HG03280 (cell line): Measurements from ENCODE around the gene CHRM2.
"Not testable (repeated sequence)": the region's sequence is repeated elsewhere in the genome, so short reads cannot be mapped to it uniquely, and the experiment has no call there.

Experiments used
- ATAC-seq: cut with Tn5 transposase; IDR thresholded peaks from one replicate; pipeline ENCODE4 v1.9.1; 2021; ENCODE audit warnings: mild to moderate bottlenecking, moderate library complexity; ENCODE audit not compliant: unreplicated experiment

CHRM2 gene

DNA sequence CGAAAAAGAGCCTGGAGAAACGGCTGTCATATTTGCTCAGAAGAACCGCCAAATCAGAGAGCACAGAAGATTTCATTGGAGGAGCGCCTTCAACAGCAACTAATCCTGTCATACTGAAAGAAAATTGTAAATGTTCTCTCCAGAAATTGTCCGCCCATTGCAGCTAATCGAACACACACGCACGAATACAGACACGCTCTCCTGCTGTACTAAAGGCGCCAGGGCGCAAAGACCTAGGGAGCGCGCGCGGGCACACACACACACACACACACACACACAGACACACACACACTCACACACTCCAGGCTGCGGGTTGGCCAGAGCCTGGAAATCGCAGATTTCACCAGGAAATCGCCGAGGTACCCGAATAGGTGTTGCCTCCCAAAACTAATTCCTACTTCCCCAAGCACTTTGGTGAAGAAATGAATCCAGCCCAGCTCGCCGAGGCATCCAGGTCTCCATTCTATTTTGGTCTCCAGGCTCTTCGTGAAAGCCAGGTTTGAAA, at the start of gene CHRM2:
Gene CHRM2 (plus strand): TSS at position 157 of the 505 bp plus-strand sequence. CDS start 146,214 bp downstream, outside the sequence.
- no peak for ATAC-seq

DNA sequence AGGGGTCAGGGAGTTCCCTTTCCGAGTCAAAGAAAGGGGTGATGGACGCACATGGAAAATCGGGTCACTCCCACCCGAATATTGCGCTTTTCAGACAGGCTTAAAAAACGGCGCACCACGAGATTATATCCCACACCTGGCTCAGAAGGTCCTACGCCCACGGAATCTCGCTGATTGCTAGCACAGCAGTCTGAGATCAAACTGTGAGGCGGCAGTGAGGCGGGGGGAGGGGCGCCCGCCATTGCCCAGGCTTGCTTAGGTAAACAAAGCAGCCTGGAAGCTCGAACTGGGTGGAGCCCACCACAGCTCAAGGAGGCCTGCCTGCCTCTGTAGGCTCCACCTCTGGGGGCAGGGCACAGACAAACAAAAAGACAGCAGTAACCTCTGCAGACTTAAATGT, 37.1 kb upstream of the CHRM2 start:
- ATAC-seq, result not testable (repeated sequence)

DNA sequence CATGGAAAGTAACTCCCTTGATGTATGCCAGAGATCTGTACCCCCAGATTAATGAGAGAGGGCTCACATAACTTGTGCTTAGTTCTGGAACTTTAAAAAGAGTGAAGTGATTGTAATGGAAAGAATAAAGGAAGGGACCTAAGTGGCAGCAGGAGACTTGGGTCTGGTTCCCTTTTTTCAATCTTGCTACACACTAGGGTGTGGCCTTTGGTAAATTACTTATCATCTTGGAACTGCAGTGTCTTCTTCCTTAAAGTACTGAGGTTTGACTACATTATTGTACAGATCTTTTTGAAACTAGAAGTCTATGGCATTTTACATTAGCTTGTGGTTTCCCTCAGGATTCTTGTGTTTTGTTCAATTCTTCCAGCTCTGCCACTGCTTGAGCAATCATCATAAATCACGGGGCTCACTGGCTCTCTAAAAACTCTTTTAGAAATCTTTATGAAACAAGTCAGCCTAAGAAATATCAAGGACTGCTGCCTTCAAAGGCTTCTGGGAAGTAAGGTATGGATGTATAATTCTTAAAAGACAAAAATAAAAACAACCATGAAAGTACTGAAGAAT, 22.5 kb upstream of the CHRM2 start:
- ATAC-seq, result no peak

DNA sequence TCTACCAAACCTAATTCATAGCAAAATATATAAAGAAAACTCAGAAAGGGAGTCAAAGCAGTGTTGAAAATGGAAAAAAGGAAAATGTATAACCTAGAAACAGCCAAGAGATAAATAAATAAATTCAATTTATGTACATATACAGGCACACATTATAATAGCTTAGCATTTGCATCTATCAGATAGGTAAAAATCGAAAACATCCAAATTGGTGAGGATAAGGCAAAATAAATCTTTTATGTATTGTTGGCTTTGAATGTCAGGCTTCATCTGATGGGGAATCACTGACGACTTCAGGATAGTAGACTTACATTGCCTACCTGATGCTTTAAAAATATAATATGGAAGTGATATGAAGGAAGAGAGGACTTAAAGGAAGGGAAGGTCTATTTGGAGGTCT, 20.6 kb upstream of the CHRM2 start:
- no peak for ATAC-seq

DNA sequence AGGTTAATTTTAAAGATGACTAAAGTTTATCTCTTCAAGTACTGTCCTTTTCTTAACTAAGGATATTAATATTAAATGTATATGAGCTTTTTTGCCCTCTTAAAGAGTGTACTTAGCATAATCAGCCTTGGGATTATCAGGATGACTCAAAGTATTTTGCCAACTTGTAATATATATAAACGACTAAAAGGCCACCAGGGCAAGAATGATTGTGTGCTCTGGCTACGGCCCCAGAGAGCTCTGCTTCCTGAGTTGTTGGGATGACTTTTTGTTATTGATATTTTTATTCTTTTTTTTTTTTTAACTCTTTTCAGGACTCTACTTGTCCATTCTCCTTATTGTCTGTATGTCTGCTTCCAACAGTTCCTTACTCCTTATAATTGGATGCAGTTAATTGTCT, 14.8 kb upstream of the CHRM2 start:
- ATAC-seq, result no peak

DNA sequence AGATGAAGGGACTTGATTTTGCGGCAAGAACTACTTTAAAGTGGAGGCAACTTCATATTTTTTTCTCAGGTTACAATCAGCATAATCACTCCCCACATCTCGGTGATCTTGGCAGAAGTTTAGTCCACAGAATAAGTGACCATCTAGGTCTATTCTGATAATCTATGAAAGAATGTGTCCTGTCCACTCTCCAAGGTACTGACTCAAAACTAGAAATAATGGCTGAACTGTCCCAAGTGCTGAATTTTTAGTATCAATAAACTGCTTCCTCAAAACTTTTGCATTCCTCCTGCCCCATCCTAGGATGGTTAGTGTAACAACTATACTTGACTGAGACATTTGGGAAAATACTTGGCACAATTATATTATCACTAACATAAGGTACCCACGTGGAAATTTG, 10.9 kb upstream of the CHRM2 start:
- ATAC-seq, result no peak

DNA sequence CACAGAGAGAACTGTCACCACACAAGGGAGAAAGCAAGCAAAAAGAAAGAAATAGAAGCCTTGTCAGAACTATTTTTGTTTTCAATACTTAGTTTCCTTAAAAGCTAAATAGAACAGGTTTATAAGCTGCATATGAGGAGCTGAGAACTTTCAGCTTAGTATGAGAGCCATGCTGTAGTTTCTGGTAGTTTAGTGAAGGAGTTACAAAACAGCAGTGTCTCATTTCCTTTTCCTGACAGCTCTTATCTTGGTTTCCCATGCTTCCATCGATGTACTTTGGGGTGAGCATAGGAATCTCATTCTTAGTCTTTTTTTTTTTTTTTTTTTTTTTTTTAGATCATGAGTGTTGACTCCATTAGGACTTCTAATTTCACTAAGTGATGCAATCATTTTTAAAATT, 8.6 kb upstream of the CHRM2 start:
- no peak for ATAC-seq

DNA sequence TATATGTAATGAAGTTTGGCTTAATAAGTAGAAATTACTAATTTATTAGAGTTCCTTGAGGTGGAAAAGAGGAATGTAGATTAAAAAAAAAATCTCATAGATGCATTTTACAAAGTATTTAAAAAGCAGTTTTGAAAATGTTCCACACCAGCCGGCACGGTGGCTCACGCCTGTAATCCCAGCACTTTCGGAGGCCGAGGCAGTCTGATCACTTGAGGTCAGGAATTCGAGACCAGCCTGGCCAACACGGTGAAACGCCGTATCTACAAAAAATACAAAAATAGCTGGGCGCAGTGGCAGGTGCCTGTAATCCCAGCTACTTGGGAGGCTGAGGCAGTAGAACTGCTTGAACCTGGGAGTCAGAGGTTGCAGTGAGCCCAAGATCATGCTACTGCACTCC, 3.2 kb upstream of the CHRM2 start:
- ATAC-seq, result no peak

DNA sequence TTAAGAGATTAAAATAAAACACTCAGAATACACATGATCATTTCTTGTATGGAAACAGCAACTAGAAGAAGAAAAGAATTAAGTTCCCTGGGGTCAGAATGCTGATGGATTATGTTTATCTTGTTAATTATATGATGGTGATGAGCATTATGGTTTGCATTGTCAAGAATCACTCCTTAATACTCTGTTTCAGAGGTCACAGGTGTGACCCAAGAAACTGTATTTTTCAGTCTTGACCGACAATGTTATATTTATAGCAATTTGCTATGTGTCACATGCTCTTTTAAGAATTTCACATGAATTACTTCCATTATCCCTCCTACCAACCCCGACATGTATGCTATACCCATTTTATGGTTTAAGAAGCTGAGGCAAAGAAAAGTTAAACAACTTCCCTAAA, 2.7 kb upstream of the CHRM2 start:
- ATAC-seq, result no peak

DNA sequence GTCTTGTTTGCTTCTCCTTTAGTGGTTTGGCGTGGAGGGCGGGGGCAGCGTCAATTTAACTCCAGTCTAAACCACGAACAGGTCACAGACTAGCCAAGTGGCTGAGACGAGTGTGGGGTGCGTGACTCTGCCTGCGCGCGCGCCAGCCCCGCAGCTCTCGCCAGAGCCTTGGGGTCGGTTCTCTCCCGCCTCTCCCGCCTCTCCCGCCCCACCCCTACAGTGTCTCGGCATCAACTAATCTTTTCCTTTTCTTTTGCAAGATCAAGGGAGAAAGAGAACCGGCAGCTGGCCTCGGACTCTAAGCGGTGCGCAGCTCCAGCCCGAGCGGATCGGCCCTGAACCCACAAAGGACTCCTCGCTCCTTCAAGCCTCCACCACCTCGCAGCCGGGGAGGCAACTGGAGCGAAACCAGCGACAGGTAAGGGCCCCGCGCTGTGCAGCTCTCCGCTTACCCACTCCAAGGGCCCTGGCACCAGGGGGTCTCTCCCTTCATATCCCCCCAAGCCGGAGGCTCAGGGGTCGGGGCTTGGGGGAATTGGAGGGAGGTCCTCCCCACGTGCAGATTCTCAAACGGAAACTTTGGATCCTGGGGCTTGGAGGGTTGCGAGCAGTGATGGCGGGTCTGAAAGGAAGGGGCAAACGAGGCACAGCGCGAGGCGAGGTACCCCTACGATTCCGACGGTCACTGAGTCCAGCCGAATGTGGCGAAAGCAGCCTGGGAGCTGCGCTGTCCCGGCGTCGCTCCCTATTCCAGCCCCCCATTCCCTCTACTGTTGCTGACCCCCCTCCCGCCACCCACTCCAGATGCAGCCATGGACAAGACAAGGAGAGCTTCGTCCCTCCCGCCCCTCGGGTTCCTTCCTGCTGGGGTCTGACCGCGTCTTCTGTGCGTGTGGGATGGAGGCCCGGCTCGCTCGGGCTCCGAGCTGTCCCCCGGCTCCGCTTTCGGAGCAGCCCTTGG, 829 bp downstream of the CHRM2 start:
- no peak for ATAC-seq

DNA sequence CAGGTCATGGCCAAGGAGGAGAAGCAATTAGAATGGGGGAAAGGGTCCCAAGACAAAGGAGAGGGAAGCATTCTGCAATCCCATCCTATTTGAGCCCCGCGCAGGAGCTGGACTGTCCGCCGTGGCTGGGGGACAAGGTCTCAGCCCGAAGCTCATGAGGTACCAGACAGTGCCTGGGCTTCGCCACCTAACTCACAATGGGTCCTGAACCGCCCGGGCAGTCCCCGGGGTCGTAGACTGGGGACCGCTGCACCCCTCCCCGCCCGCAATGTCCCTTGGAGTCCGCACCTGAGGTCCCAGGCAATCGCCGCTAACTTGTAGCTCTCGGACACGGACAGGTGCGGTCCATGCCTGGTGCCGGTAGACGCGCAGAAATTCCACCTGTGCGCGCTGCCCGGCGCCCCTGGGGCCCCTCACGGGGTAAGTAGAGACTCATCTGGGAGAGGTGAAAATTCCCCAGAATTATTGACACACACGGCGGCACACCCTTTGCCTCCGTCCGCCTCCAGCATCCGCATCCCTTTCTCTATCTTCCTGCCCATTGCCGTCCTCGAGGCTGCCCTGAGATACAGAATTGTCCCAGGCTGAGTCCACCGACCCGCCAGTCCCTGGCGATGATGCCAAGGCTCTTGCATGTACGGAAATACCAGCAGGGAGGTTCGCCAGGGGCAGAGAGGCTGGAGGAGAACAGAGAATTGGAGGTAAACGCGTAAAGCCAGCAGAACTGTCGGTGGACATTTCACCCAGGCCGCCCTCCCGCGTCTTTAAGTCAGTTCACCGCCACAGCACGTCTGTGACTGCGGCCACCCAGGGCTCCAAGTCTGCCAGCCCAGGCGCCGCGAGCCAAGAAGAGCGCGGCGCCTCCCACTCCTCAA, 1.8 kb downstream of the CHRM2 start:
- ATAC-seq, result no peak

DNA sequence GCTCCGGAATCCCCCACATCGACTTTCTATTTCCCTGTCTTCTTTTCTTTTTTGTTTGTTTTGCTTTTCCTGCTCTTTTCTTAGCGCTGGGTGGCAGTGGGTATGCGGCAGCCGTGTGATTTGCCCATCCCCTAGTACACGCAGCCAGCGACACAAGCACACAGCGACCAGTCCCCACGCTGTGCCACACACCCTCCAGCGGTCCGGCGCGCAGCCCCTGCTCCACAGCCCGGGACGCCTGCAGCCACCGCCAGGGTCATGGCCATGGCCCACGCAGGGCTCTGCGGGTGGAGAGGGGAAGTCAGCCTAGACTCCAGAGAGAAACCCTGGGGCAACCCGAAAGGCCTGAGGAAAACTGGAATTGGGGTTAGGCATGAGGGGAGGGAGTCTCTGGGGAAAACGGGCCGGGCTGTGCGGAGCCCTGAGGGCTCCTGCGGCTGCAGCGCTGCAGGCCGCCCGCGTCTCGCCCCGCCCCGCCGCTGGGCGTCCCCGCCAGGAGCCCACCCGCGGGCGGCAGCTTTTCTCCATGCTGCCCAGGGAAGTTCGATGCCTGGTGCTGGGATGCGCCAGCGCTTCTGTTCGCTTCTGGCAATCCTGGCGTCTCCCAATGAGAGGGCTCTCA, 2.5 kb downstream of the CHRM2 start:
- ATAC-seq, result no peak

DNA sequence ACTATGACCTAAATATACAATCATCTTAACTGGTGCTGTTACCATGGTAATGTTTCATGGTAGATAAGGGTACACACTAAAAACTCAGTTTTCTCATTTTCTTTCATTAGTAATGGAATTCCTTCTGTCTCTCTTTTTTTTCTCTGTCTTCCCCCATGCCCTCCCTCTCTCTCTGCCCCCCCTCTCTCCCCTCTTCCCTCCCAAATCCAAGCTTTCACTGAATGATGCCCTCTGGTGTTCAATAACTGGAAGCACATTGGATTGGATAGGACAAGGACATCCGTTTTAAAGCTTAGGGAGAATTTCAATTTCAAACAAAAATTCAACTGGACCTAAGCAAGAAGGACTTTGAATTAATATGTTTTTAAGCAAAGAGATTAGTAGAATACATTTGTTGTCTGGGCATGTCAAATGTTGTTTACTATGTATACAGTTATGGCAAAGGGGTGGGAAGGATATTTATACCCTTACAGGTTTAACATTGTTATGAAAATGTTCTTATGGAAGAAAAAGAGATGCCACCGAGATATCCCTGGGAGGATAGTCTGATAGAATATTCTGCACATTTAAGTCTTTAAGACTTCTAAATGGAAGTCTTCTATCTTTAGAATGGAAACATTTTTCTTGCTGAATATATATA, 6.1 kb downstream of the CHRM2 start:
- no peak for ATAC-seq

DNA sequence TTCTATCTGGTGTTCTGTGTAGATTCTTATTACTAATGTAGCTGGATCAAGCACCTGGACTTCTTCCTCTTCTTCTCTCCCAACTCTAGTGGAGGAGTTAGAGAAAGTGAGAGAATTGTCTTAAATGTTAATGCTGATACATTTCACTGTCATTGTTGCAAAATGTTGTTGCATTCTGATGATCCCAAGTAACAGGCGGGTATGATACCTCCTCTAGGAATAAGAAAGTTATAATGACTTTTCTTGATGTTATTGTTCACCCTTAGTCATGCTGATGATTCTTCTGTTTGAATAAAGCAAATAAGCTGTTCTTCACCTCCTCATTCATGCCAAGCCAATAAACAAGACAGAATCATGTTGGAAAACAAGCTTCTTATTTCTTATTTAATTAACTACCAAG, 9.1 kb downstream of the CHRM2 start:
- ATAC-seq, result no peak

DNA sequence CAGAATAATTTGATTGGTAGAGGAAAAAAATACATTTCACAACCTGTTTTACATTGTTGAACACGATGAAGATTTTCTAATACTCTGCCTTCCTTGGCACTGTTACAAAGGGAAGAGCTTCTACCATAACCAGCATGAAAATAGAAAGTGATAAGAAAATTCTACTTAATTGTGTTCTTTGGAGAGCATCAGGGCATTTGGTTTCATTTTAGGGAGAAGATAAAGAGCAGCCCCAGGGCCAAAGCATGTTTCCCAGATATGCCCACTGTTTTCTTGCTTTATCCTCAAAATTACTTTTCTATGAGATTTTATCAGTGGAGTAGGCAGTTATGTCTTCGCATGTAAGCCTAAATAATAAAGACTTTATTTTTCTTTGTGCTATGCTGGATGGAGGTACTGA, 9.5 kb downstream of the CHRM2 start:
- no peak for ATAC-seq

DNA sequence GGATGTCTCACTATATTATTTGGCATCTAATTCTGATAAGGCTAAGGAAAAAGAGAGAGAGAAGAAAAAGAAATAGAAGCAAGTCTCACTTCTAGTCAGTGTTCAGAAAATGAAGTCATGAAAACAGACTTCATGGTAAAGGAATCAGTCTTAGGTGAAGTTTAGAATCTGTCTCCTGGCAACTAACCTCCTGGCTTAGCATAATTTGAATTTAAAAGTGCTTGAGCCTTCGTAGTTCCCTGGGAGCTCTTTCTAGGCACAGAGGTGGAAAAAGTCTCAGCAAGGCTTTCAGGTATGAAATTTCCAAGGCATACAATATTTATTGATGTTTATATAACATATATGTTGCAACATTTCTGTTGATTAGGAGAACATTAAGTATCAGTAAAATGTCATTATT, 10.4 kb downstream of the CHRM2 start:
- ATAC-seq, result no peak

DNA sequence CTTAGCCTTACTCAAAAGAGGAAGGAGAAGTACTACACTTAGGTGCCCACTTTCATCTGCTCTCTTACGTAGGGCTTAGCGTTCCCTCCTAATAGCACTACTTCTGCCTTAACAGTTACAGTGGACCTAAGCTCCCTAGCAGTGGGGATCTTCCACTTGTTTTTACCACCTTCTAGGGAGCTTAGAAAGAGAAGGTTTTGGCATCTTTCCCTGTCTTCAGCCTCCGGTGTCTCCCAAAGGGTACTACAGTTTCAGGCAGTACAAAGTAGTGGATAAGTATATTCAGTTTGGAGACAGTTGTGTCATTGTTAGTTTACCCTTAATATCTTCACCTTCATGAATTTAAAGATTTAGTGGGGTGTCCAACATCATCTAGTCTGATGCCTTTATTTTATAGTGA, 14.6 kb downstream of the CHRM2 start:
- ATAC-seq, result no peak

DNA sequence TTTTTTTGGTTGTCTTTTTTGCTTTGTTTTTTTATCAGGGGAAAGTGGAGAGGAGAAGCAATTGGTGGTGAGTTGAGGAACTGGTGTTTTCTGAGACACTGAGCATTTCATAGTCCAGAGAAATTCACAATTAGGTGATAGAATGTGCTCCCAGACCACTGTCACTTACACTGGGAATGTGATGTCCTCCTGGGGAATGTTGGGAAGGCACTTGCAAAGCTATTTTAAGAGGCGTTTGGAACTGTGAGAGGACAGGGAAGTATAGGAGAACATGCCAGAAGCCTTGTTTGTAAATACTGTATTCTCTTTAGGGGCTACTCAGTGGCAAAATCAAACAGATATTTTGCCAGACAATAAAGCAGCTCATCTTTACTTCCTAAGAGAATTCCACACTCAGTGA, 16.0 kb downstream of the CHRM2 start:
- no peak for ATAC-seq

DNA sequence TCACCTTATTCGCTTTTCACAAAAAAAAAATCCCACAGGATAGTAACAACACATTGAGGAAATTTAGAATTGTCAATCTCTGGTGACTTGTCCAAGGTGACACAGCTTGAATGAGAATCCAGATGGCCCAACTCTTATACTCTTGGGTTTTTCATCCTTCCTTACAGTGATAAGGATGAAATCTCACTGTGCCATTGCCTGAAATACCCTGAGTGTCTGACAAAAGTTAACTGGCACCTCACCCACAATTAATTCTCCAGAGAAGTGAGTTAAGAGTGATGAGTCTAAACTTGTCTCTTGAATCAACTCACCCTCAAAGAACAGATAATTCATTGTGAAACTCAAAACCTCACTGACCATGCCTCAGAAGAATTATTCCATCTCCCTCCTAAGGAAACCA, 18.9 kb downstream of the CHRM2 start:
- ATAC-seq, result no peak

DNA sequence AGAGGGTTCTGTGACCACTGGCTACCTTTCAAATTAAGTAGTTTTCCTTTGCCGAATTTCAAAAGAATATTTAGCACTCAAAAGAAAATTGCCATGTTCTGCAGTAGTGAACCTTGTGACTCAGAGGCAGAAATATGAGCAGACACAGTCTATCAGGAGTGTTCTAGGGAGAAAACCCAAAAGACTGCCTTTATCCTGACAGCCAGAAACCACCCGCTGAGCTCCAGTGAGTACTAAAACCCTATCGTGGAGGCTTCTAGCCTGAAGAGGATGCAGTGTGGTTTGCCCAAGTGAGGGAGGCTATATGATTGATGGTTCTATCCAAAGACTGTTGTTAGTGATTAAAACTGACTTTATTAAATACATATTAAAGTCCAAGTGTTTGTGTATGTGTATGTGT, 21.9 kb downstream of the CHRM2 start:
- no peak for ATAC-seq
